CD14-positive monocyte (primary cell): Measurements from ENCODE around the gene PBX3. TPM values are rescaled to one million over a fixed set of nuclear protein-coding genes. Genes with fewer than 3 reads are reported as not detected.
A peak's percentile ranks its signal among the peaks of the same experiment; 100 is the strongest.

ENCODE experiments used
- DNase-seq, 3 donors: peaks; one replicate each; pipeline ENCODE4 v3.0.0-alpha.2; 2011 to 2022
- H2AFZ ChIP-seq: 2 replicates; pipeline ENCODE4 v1.6.0; 2012; ENCODE audit warnings: mild to moderate bottlenecking, low read depth, low read length, inconsistent platforms; ENCODE audit not compliant: insufficient read depth, poor library complexity, severe bottlenecking
- H3K27ac ChIP-seq, 2 donors: 1 replicate in 1 of 2; 2 replicates in 1 of 2; pipeline ENCODE4 v1.5.1; 2012 to 2013; ENCODE audit warnings: low read length in 2 of 2, control low read depth in 1 of 2, inconsistent platforms in 1 of 2, low read depth in 1 of 2, mild to moderate bottlenecking in 1 of 2
- H3K27me3 ChIP-seq, 2 donors: one replicate each; pipeline versions ENCODE4 v1.6.0 to v1.6.1; 2011 to 2013; ENCODE audit warnings: low read length in 2 of 2; ENCODE audit not compliant: control insufficient read depth in 2 of 2, insufficient read depth in 2 of 2
- H3K36me3 ChIP-seq, 2 donors: replicated peaks in 1 of 2; 1 replicate in 1 of 2; 2 replicates in 1 of 2; pipeline versions ENCODE4 v1.5.1 to v1.6.1; 2012 to 2013; ENCODE audit warnings: low read length in 2 of 2, control low read depth in 1 of 2, inconsistent platforms in 1 of 2, mild to moderate bottlenecking in 1 of 2; ENCODE audit not compliant: insufficient read depth in 2 of 2, control insufficient read depth in 1 of 2
- H3K4me1 ChIP-seq, 2 donors: 1 replicate in 1 of 2; 2 replicates in 1 of 2; pipeline versions ENCODE4 v1.5.1 to v1.6.1; 2012 to 2013; ENCODE audit warnings: low read length in 2 of 2, control low read depth in 1 of 2, inconsistent platforms in 1 of 2, mild to moderate bottlenecking in 1 of 2, moderate library complexity in 1 of 2; ENCODE audit not compliant: insufficient read depth in 2 of 2, control insufficient read depth in 1 of 2
- H3K4me2 ChIP-seq: replicated peaks from 2 replicates; pipeline ENCODE3; 2012; ENCODE audit warnings: low read length, moderate library complexity, mild to moderate bottlenecking; ENCODE audit not compliant: poor library complexity, severe bottlenecking; ENCODE audit errors: extremely low read depth
- H3K4me3 ChIP-seq, 3 experiments: fragments of 200-600 bp in 1 of 3; sonication (generic) in 1 of 3; replicated peaks in 1 of 3; 1 replicate in 2 of 3; 2 replicates in 1 of 3; pipeline ENCODE4 v1.5.1; 2011 to 2013; ENCODE audit warnings: low read length in 3 of 3, mild to moderate bottlenecking in 3 of 3, control low read depth in 2 of 3, low read depth in 2 of 3, inconsistent platforms in 1 of 3, moderate library complexity in 1 of 3
- H3K79me2 ChIP-seq: 2 replicates; pipeline ENCODE4 v1.6.0; 2012; ENCODE audit warnings: mild to moderate bottlenecking, control low read depth, inconsistent platforms, low read length, moderate library complexity; ENCODE audit not compliant: insufficient read depth
- H3K9ac ChIP-seq: 2 replicates; pipeline ENCODE4 v1.6.0; 2017; ENCODE audit warnings: low read length, mild to moderate bottlenecking; ENCODE audit not compliant: insufficient read depth, poor library complexity, severe bottlenecking
- H3K9me3 ChIP-seq, 2 donors: replicated peaks in 1 of 2; 1 replicate in 1 of 2; 2 replicates in 1 of 2; pipeline versions ENCODE4 v1.5.1 to v1.6.1; 2012 to 2013; ENCODE audit warnings: low read length in 2 of 2, control low read depth in 1 of 2; ENCODE audit not compliant: control insufficient read depth in 1 of 2, insufficient read depth in 1 of 2
- H4K20me1 ChIP-seq: 2 replicates; pipeline ENCODE4 v1.6.0; 2012; ENCODE audit warnings: mild to moderate bottlenecking, low read length, control low read depth, moderate library complexity; ENCODE audit not compliant: insufficient read depth
- H3K27ac Mint-ChIP-seq, 7 donors: one replicate each; pipeline ENCODE4 v1.8.0; 2020; ENCODE audit warnings: mild to moderate bottlenecking in 7 of 7, mixed read lengths in 7 of 7, moderate library complexity in 6 of 7, inconsistent platforms in 2 of 7
- H3K27me3 Mint-ChIP-seq, 3 donors: one replicate each; pipeline ENCODE4 v1.8.0; 2021 to 2022; ENCODE audit warnings: low read depth in 3 of 3, mild to moderate bottlenecking in 3 of 3, mixed read lengths in 3 of 3, moderate library complexity in 3 of 3, inconsistent platforms in 1 of 3
- H3K36me3 Mint-ChIP-seq, 2 donors: one replicate each; pipeline ENCODE4 v1.8.0; 2020; ENCODE audit warnings: mixed read lengths in 2 of 2, inconsistent platforms in 1 of 2, mild to moderate bottlenecking in 1 of 2
- H3K4me1 Mint-ChIP-seq: one replicate; pipeline ENCODE4 v1.8.0; 2020; ENCODE audit warnings: mild to moderate bottlenecking, mixed read lengths
- H3K4me3 Mint-ChIP-seq, 2 donors: one replicate each; pipeline ENCODE4 v1.8.0; 2020; ENCODE audit warnings: mild to moderate bottlenecking in 2 of 2, mixed read lengths in 2 of 2, moderate library complexity in 1 of 2
- H3K9me3 Mint-ChIP-seq, 7 donors: one replicate each; pipeline ENCODE4 v1.8.0; 2020 to 2022; ENCODE audit warnings: mixed read lengths in 7 of 7, mild to moderate bottlenecking in 6 of 7, moderate library complexity in 6 of 7, inconsistent platforms in 2 of 7
- WGBS: methylation state at CpG from one replicate; pipeline ENCODE4 v1.1.5; 2013; ENCODE audit warnings: missing lambda C conversion rate; ENCODE audit not compliant: insufficient coverage; 5-methylcytosine and 5-hydroxymethylcytosine counted together
- intact Hi-C, 2 donors: fragments of 100-400 bp; cut with micrococcal nuclease; formaldehyde crosslinking; loops; one replicate each; pipeline versions ENCODE4 v1.15.0 to v1.15.1; 2023
- polyA plus RNA-seq, 3 donors: library from polyadenylated mRNA; depleted of rRNA in 1 of 3; unstranded in 2 of 3; stranded (reverse) in 1 of 3; fragments of 300-500 nt in 2 of 3; fragments of >200 nt in 1 of 3; fragmentation: Illumina TruSeq in 2 of 3; gene quantifications; 1 replicate in 2 of 3; 2 replicates in 1 of 3; pipeline ENCODE4 v1.2.3, GENCODE V29; 2012 to 2021
- TF ChIP-seq, protein P1 (sequence below): fragments of 200-600 bp; IDR thresholded peaks from one replicate; pipeline ENCODE4 v1.8.0; 2022; ENCODE audit warnings: antibody characterized with exemption, mild to moderate bottlenecking

The PBX3 gene
- polyA plus RNA-seq, 3 donors, result 6.6 to 22.7 (median 7.1) TPM

GRCh38 chr9:125829743-125830142 lies 82.6 kb downstream of the PBX3 start:
- Histone ChIP-seq H3K4me3 (peak overlapping the region; percentile 25 to 96 (median 74)), H3K36me3 (no peaks in the 10 kb centered on the region), H4K20me1 (no peaks in the 10 kb centered on the region), H2AFZ (peak overlapping the region; percentile 70), H3K4me1 (no peaks in the 10 kb centered on the region), H3K27ac (peak overlapping the region in 1 of 2 donors; percentile 70), H3K9ac (peak overlapping the region; percentile 23), H3K79me2 (peaks cover 15% of the 10 kb centered on the region), H3K27me3 (no peaks in the 10 kb centered on the region), H3K4me2 (peak overlapping the region; percentile 78), H3K9me3 (no peaks in the 10 kb centered on the region)
- H3K36me3 Mint-ChIP-seq, result peaks cover 0 to 2% of the 10 kb centered on the region in 2 donors
- WGBS, result 0% methylated on average over 2 of the region's 7 CpGs
- peak overlapping the region in 4 of 7 donors; percentile 20 to 90 (median 47) for H3K27ac Mint-ChIP-seq
- peaks cover 17% of the 10 kb centered on the region for H3K4me1 Mint-ChIP-seq
- H3K9me3 Mint-ChIP-seq, result no peaks in the 10 kb centered on the region
- intact Hi-C loops, result no loop called here
- H3K27me3 Mint-ChIP-seq, result no peaks in the 10 kb centered on the region
- peak overlapping the region; percentile 84 to 91 for H3K4me3 Mint-ChIP-seq
- TF ChIP-seq, protein P1, sequence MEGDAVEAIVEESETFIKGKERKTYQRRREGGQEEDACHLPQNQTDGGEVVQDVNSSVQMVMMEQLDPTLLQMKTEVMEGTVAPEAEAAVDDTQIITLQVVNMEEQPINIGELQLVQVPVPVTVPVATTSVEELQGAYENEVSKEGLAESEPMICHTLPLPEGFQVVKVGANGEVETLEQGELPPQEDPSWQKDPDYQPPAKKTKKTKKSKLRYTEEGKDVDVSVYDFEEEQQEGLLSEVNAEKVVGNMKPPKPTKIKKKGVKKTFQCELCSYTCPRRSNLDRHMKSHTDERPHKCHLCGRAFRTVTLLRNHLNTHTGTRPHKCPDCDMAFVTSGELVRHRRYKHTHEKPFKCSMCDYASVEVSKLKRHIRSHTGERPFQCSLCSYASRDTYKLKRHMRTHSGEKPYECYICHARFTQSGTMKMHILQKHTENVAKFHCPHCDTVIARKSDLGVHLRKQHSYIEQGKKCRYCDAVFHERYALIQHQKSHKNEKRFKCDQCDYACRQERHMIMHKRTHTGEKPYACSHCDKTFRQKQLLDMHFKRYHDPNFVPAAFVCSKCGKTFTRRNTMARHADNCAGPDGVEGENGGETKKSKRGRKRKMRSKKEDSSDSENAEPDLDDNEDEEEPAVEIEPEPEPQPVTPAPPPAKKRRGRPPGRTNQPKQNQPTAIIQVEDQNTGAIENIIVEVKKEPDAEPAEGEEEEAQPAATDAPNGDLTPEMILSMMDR, result no peak
- DNase-seq, result peak; percentile 33 to 49 (median 37)

DNA sequence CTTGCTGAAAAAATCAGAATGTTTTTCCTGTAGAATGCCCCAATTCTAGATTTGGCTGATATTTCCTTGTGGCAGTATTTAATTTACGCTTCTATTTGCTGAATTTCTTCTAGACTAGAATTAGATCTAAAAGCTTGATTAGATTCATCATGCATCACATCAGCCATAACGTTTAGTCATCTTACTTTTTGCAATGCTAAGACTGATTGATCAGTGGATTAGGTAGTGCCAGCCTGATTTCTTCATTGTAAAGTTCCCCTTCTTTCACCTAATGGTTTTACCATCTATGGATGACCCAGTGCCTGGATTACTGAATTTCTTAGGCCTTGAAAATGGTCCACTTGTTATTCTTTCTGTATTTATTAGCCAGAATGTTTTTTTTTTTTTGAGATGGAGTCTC lies 83.9 kb downstream of the PBX3 start:
- Histone ChIP-seq H3K4me3 (no peak overlapping the region), H3K36me3 (no peaks in the 10 kb centered on the region), H3K4me1 (no peaks in the 10 kb centered on the region), H2AFZ (no peak overlapping the region), H3K79me2 (peaks cover 15% of the 10 kb centered on the region), H4K20me1 (no peaks in the 10 kb centered on the region), H3K27me3 (no peaks in the 10 kb centered on the region), H3K9ac (no peak overlapping the region), H3K9me3 (no peaks in the 10 kb centered on the region), H3K4me2 (no peak overlapping the region), H3K27ac (no peak overlapping the region)
- peaks cover 0 to 2% of the 10 kb centered on the region in 2 donors for H3K36me3 Mint-ChIP-seq
- no peak overlapping the region for H3K4me3 Mint-ChIP-seq
- intact Hi-C loops, result no loop called here
- H3K9me3 Mint-ChIP-seq, result no peaks in the 10 kb centered on the region
- TF ChIP-seq, protein P1, result no peak
- no CpG with 5 or more reads among the region's 2 CpGs for WGBS
- H3K4me1 Mint-ChIP-seq, result peaks cover 14% of the 10 kb centered on the region
- no peaks in the 10 kb centered on the region for H3K27me3 Mint-ChIP-seq
- peak overlapping the region in 2 of 7 donors; percentile 33 to 42 for H3K27ac Mint-ChIP-seq
- DNase-seq, result peak in 1 of 3 donors; percentile 6
